Effector memory CD4-positive, alpha-beta T cell (primary cell): ENCODE measurements around the gene ZDHHC14.

Experiments used
- DNase-seq, 3 donors: peaks; one replicate each; pipeline ENCODE4 v3.0.0-alpha.2; 2020
- H3K27ac ChIP-seq: 2 replicates; pipeline ENCODE4 v1.7.0; 2013; ENCODE audit warnings: mild to moderate bottlenecking, low read length, moderate library complexity; ENCODE audit not compliant: insufficient read depth, poor library complexity, severe bottlenecking
- H3K27me3 ChIP-seq: replicated peaks from 2 replicates; pipeline ENCODE4 v1.7.0; 2013; ENCODE audit warnings: mild to moderate bottlenecking, low read length; ENCODE audit not compliant: insufficient read depth, control insufficient read depth, poor library complexity, severe bottlenecking
- H3K36me3 ChIP-seq: 2 replicates; pipeline ENCODE4 v1.7.0; 2013; ENCODE audit warnings: mild to moderate bottlenecking, low read length, moderate library complexity; ENCODE audit not compliant: control insufficient read depth, insufficient read depth
- H3K4me1 ChIP-seq: 2 replicates; pipeline ENCODE4 v1.7.0; 2013; ENCODE audit warnings: low read length, mild to moderate bottlenecking; ENCODE audit not compliant: control insufficient read depth, insufficient read depth, poor library complexity, severe bottlenecking
- H3K4me3 ChIP-seq: 2 replicates; pipeline ENCODE4 v1.7.0; 2013; ENCODE audit warnings: low read length, low read depth, mild to moderate bottlenecking; ENCODE audit not compliant: insufficient read depth, poor library complexity, severe bottlenecking
- H3K9me3 ChIP-seq: 2 replicates; pipeline ENCODE4 v1.7.0; 2013; ENCODE audit warnings: mild to moderate bottlenecking, low read length, moderate library complexity; ENCODE audit not compliant: control insufficient read depth

The ZDHHC14 gene

GRCh38 chr6:157493576-157493975 is 112.6 kb downstream of the ZDHHC14 start:
- H3K4me1 ChIP-seq, result no peaks in the 10 kb centered on the region
- DNase-seq, result no peak
- H3K27me3 ChIP-seq, result no peaks in the 10 kb centered on the region
- H3K27ac ChIP-seq, result no peak overlapping the region
- no peaks in the 10 kb centered on the region for H3K9me3 ChIP-seq
- H3K4me3 ChIP-seq, result no peak overlapping the region
- H3K36me3 ChIP-seq, result no peaks in the 10 kb centered on the region

- no peaks in the 10 kb centered on the region for H3K36me3 ChIP-seq
- H3K4me3 ChIP-seq, result no peak overlapping the region
- H3K4me1 ChIP-seq, result no peaks in the 10 kb centered on the region
- no peak for DNase-seq
- no peaks in the 10 kb centered on the region for H3K27me3 ChIP-seq
- H3K9me3 ChIP-seq, result no peaks in the 10 kb centered on the region
- H3K27ac ChIP-seq, result no peak overlapping the region
These were observed 113.2 kb downstream of the ZDHHC14 start for GRCh38 chr6:157494132-157494710.

DNA sequence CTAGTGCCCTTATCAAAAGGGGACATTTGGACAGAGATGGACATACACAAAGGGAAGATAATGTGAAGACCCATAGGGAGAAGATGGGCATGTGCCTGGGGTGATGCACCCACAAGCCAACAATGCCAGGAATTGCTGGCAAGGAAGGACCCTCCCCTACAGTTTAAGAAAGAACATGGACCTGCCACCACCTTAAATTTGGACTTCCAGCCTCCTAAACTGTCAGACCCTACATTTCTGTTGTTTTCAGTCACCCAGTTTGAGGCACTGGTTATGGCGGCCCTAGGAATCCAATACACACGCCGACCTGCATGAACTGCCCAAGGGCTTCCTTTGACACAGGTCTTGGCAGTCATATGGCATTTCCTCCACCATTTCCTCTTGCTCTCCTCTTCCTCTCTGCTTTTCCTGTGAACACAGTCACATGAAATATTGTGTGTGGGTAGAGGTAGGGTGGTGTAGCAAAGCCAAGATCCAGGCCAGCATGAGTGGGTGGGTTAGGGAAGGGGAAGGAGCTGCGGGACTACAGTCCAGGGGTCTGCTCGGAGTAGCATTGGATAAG is 115.6 kb downstream of the ZDHHC14 start:
- DNase-seq, result no peak
- H3K4me1 ChIP-seq, result no peaks in the 10 kb centered on the region
- H3K9me3 ChIP-seq, result no peaks in the 10 kb centered on the region
- no peak overlapping the region for H3K4me3 ChIP-seq
- H3K27me3 ChIP-seq, result no peaks in the 10 kb centered on the region
- no peaks in the 10 kb centered on the region for H3K36me3 ChIP-seq
- no peak overlapping the region for H3K27ac ChIP-seq

DNA sequence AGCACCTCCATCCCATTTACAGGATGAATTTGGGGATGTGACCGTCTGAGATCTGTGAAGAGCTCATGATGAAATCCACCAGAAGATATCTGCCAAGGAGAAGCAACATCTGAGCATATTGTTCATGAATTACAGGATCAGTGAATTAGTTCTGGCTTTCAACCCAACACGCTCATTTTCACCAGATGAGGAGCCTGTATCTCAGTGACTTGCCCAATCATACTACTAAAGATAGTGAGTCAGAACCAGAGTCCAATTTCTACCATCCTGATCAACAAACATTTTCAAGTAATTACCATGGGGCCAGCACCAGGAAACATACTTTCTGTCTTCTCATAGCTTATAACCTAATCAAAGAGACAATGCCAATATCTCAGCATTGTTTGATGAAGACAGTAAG is 116.6 kb downstream of the ZDHHC14 start:
- Histone ChIP-seq H3K36me3 (no peaks in the 10 kb centered on the region), H3K4me1 (no peaks in the 10 kb centered on the region), H3K9me3 (no peaks in the 10 kb centered on the region), H3K4me3 (no peak overlapping the region), H3K27ac (no peak overlapping the region), H3K27me3 (no peaks in the 10 kb centered on the region)
- DNase-seq, result no peak

- Histone ChIP-seq H3K4me3 (no peak overlapping the region), H3K27ac (no peak overlapping the region), H3K9me3 (no peaks in the 10 kb centered on the region), H3K27me3 (no peaks in the 10 kb centered on the region), H3K36me3 (no peaks in the 10 kb centered on the region), H3K4me1 (no peaks in the 10 kb centered on the region)
- DNase-seq, result no peak
These were observed 117.8 kb downstream of the ZDHHC14 start for GRCh38 chr6:157498817-157499216.

- Histone ChIP-seq H3K36me3 (no peaks in the 10 kb centered on the region), H3K4me3 (no peak overlapping the region), H3K4me1 (no peaks in the 10 kb centered on the region), H3K27ac (no peak overlapping the region), H3K27me3 (no peaks in the 10 kb centered on the region), H3K9me3 (no peaks in the 10 kb centered on the region)
- no peak for DNase-seq
These were observed 119.0 kb downstream of the ZDHHC14 start for GRCh38 chr6:157500022-157500421.

GRCh38 chr6:157503018-157503747 is 122.2 kb downstream of the ZDHHC14 start:
- Histone ChIP-seq H3K9me3 (no peaks in the 10 kb centered on the region), H3K27me3 (no peaks in the 10 kb centered on the region), H3K4me3 (no peak overlapping the region), H3K36me3 (no peaks in the 10 kb centered on the region), H3K4me1 (no peaks in the 10 kb centered on the region), H3K27ac (no peak overlapping the region)
- no peak for DNase-seq

GRCh38 chr6:157505912-157506491 is 125.0 kb downstream of the ZDHHC14 start:
- H3K4me1 ChIP-seq, result no peaks in the 10 kb centered on the region
- DNase-seq, result no peak
- no peaks in the 10 kb centered on the region for H3K36me3 ChIP-seq
- H3K9me3 ChIP-seq, result no peaks in the 10 kb centered on the region
- H3K27me3 ChIP-seq, result no peaks in the 10 kb centered on the region
- no peak overlapping the region for H3K27ac ChIP-seq
- no peak overlapping the region for H3K4me3 ChIP-seq

GRCh38 chr6:157510323-157511188 is 129.6 kb downstream of the ZDHHC14 start:
- Histone ChIP-seq H3K27ac (peak overlapping the region; percentile 22), H3K27me3 (no peaks in the 10 kb centered on the region), H3K36me3 (no peaks in the 10 kb centered on the region), H3K9me3 (no peaks in the 10 kb centered on the region), H3K4me1 (no peaks in the 10 kb centered on the region), H3K4me3 (peak overlapping the region; percentile 32)
- DNase-seq, result no peak
